Loucy (cell line): Measurements from ENCODE around the gene LHX2.

Experiments used
- H2AFZ ChIP-seq: fragments of 200-600 bp; sonication (generic); 2 replicates; pipeline ENCODE4 v1.6.0; 2016; ENCODE audit warnings: antibody characterized with exemption, mild to moderate bottlenecking, low read length, moderate library complexity
- H3F3A ChIP-seq: fragments of 200-600 bp; 2 replicates; pipeline ENCODE4 v1.6.0; 2016; ENCODE audit warnings: antibody characterized with exemption, low read depth, mild to moderate bottlenecking
- H3K27me3 ChIP-seq: fragments of 200-600 bp; sonication (generic); 2 replicates; pipeline ENCODE4 v1.6.1; 2014; ENCODE audit warnings: low read length, mild to moderate bottlenecking; ENCODE audit not compliant: insufficient read depth, poor library complexity, severe bottlenecking
- H3K36me3 ChIP-seq: fragments of 200-600 bp; sonication (generic); 2 replicates; pipeline ENCODE4 v1.6.1; 2016; ENCODE audit warnings: low read length; ENCODE audit not compliant: insufficient read depth
- H3K4me1 ChIP-seq: fragments of 200-600 bp; sonication (generic); 2 replicates; pipeline ENCODE4 v1.5.1; 2014; ENCODE audit warnings: low read length, mild to moderate bottlenecking; ENCODE audit not compliant: insufficient read depth, poor library complexity, severe bottlenecking
- H3K4me2 ChIP-seq: fragments of 200-600 bp; sonication (generic); 2 replicates; pipeline ENCODE4 v1.6.0; 2014; ENCODE audit warnings: antibody characterized with exemption, low read length, low read depth, mild to moderate bottlenecking; ENCODE audit not compliant: poor library complexity, severe bottlenecking
- H3K4me3 ChIP-seq: fragments of 200-600 bp; sonication (generic); 2 replicates; pipeline ENCODE4 v1.5.1; 2014; ENCODE audit warnings: low read length, mild to moderate bottlenecking, mixed read lengths; ENCODE audit not compliant: poor library complexity, severe bottlenecking
- H3K79me2 ChIP-seq: fragments of 200-600 bp; sonication (generic); 2 replicates; pipeline ENCODE4 v1.6.1; 2014; ENCODE audit warnings: low read length; ENCODE audit not compliant: insufficient read depth
- H3K9ac ChIP-seq: fragments of 200-600 bp; sonication (generic); 2 replicates; pipeline ENCODE4 v1.6.0; 2014; ENCODE audit warnings: mild to moderate bottlenecking, low read depth, low read length, moderate library complexity; ENCODE audit not compliant: poor library complexity, severe bottlenecking
- H3K9me2 ChIP-seq: fragments of 200-600 bp; sonication (generic); replicated peaks from 2 replicates; pipeline ENCODE4 v1.6.1; 2016; ENCODE audit warnings: low read depth, low read length, mixed read lengths
- H3K9me3 ChIP-seq: fragments of 200-600 bp; sonication (generic); 2 replicates; pipeline ENCODE4 v1.6.1; 2014; ENCODE audit warnings: mild to moderate bottlenecking, antibody characterized with exemption, low read length, low read depth; ENCODE audit not compliant: insufficient read depth
- H4K20me1 ChIP-seq: fragments of 200-600 bp; sonication (generic); 2 replicates; pipeline ENCODE4 v1.6.0; 2014; ENCODE audit warnings: antibody characterized with exemption, low read length, mild to moderate bottlenecking; ENCODE audit not compliant: insufficient read depth, poor library complexity, severe bottlenecking
- EZH2phosphoT487 ChIP-seq: fragments of 200-600 bp; IDR thresholded peaks from 2 replicates; pipeline ENCODE4 v1.6.1; 2018; ENCODE audit warnings: antibody characterized with exemption, mild to moderate bottlenecking, moderate library complexity, borderline replicate concordance
- TF ChIP-seq, protein P1 (sequence below): fragments of 200-600 bp; sonication (generic); conservative IDR thresholded peaks from 2 replicates; pipeline ENCODE4 v1.5.1; 2014; ENCODE audit warnings: mild to moderate bottlenecking, antibody characterized with exemption, low read length

LHX2 gene

GRCh38 chr9:124007565-124008302 is 3.8 kb upstream of the LHX2 start:
- H3K79me2 ChIP-seq, result no peaks in the 10 kb centered on the region
- H2AFZ ChIP-seq, result no peak overlapping the region
- no peaks in the 10 kb centered on the region for H3F3A ChIP-seq
- no peak overlapping the region for H3K4me3 ChIP-seq
- no peaks in the 10 kb centered on the region for H3K4me1 ChIP-seq
- H3K36me3 ChIP-seq, result no peaks in the 10 kb centered on the region
- H3K4me2 ChIP-seq, result no peak overlapping the region
- no peaks in the 10 kb centered on the region for H3K27me3 ChIP-seq
- H3K9me3 ChIP-seq, result no peaks in the 10 kb centered on the region
- H3K9me2 ChIP-seq, result no peaks in the 10 kb centered on the region
- no peak for TF ChIP-seq EZH2phosphoT487
- TF ChIP-seq, protein P1, sequence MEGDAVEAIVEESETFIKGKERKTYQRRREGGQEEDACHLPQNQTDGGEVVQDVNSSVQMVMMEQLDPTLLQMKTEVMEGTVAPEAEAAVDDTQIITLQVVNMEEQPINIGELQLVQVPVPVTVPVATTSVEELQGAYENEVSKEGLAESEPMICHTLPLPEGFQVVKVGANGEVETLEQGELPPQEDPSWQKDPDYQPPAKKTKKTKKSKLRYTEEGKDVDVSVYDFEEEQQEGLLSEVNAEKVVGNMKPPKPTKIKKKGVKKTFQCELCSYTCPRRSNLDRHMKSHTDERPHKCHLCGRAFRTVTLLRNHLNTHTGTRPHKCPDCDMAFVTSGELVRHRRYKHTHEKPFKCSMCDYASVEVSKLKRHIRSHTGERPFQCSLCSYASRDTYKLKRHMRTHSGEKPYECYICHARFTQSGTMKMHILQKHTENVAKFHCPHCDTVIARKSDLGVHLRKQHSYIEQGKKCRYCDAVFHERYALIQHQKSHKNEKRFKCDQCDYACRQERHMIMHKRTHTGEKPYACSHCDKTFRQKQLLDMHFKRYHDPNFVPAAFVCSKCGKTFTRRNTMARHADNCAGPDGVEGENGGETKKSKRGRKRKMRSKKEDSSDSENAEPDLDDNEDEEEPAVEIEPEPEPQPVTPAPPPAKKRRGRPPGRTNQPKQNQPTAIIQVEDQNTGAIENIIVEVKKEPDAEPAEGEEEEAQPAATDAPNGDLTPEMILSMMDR, result no peak
- no peak overlapping the region for H3K9ac ChIP-seq
- no peaks in the 10 kb centered on the region for H4K20me1 ChIP-seq

- H3K4me3 ChIP-seq, result no peak overlapping the region
- no peaks in the 10 kb centered on the region for H3K27me3 ChIP-seq
- H3K4me1 ChIP-seq, result no peaks in the 10 kb centered on the region
- H3K36me3 ChIP-seq, result no peaks in the 10 kb centered on the region
- TF ChIP-seq, protein P1, result no peak
- TF ChIP-seq EZH2phosphoT487, result no peak
- no peaks in the 10 kb centered on the region for H3F3A ChIP-seq
- H3K4me2 ChIP-seq, result no peak overlapping the region
- no peak overlapping the region for H3K9ac ChIP-seq
- no peaks in the 10 kb centered on the region for H3K9me3 ChIP-seq
- H3K9me2 ChIP-seq, result no peaks in the 10 kb centered on the region
- no peaks in the 10 kb centered on the region for H3K79me2 ChIP-seq
- H2AFZ ChIP-seq, result no peak overlapping the region
- no peaks in the 10 kb centered on the region for H4K20me1 ChIP-seq
Observed at GRCh38 chr9:124008303-124008693, 3.3 kb upstream of the LHX2 start.

DNA sequence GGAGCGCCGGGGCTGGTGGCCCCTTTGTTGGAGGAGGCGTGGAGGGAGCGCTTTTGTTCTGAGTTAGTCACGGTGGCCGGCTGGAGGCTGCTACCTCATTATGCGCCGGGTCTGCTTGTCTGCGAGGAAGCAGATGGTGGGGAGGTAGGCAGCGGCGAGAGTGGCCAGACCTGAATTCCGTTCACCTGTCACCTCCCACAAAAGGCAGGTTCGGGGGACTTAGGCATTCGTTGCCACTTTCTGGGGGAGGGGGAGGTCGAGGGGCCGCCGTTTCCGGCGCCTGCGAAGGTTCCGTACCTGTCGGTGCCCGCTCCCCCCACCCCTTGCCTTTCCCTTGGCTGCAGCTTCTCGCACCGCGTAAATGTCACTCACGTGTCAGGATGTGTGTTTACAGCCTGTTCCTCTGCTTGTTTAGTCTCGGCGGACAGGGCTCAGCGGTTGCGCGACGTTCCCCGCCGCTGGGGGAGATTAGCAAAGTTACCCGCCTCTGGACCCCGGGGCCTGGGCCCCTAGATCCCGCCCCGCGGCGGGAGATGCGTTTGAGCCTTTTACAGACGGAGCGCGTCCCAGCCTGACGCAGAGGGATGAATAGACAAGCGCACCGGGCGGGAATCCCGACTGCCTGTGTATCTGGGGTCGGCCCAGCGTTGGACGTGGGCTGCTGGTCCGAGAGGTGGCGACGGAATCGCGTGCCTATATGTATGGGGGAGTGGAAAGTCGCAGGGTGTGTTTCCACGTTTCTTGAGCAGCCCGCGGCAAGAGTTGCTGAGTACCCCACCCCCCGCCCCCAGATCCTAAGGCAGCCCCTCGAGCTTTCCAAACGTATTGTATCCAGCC is 2.7 kb upstream of the LHX2 start:
- H3F3A ChIP-seq, result no peaks in the 10 kb centered on the region
- H3K79me2 ChIP-seq, result no peaks in the 10 kb centered on the region
- no peaks in the 10 kb centered on the region for H3K4me1 ChIP-seq
- H4K20me1 ChIP-seq, result no peaks in the 10 kb centered on the region
- no peak for TF ChIP-seq EZH2phosphoT487
- TF ChIP-seq, protein P1, result no peak
- no peaks in the 10 kb centered on the region for H3K9me2 ChIP-seq
- no peak overlapping the region for H2AFZ ChIP-seq
- H3K27me3 ChIP-seq, result no peaks in the 10 kb centered on the region
- H3K4me3 ChIP-seq, result no peak overlapping the region
- no peak overlapping the region for H3K4me2 ChIP-seq
- H3K9ac ChIP-seq, result no peak overlapping the region
- no peaks in the 10 kb centered on the region for H3K36me3 ChIP-seq
- no peaks in the 10 kb centered on the region for H3K9me3 ChIP-seq
